ENCODE results near the gene CAMTA2.

Gene CAMTA2

GRCh38 chr17:5000237-5000639 lies 12.8 kb upstream of the CAMTA2 start:
- no peak for DNase-seq

- no peak for DNase-seq
Measured at GRCh38 chr17:4999430-5000093, 12.1 kb upstream of the CAMTA2 start.

GRCh38 chr17:4998732-4999429 lies 11.4 kb upstream of the CAMTA2 start:
- DNase-seq = no peak

- peak; percentile 51 for DNase-seq
Measured at GRCh38 chr17:4998027-4998731, 10.7 kb upstream of the CAMTA2 start.

- DNase-seq = peak; percentile 91
Measured at GRCh38 chr17:4997302-4998026, 10.0 kb upstream of the CAMTA2 start, which contains the start of the genes INCA1 and KIF1C. INCA1 (minus strand) TSS chr17:4997522; CDS start chr17:4994437, 3,085 bp downstream. KIF1C (plus strand) TSS chr17:4997950; CDS start chr17:5000247, 2,297 bp downstream.

GRCh38 chr17:4994081-4994595 lies 6.7 kb upstream of the CAMTA2 start:
- DNase-seq = no peak

GRCh38 chr17:4987767-4988567 lies 492 bp upstream of the CAMTA2 start:
- DNase-seq = no peak

GRCh38 chr17:4986403-4986802 lies 1.1 kb downstream of the CAMTA2 start:
- DNase-seq = no peak

- DNase-seq = no peak
Measured at GRCh38 chr17:4982305-4982704, 5.2 kb downstream of the CAMTA2 start.

GRCh38 chr17:4980644-4981216 lies 6.7 kb downstream of the CAMTA2 start:
- no peak for DNase-seq

- no peak for DNase-seq
Measured at GRCh38 chr17:4978726-4979125, 8.7 kb downstream of the CAMTA2 start.

- DNase-seq = no peak
Measured at GRCh38 chr17:4974115-4974670, 13.3 kb downstream of the CAMTA2 start.

- DNase-seq = no peak
Measured at GRCh38 chr17:4973256-4974114, 14.0 kb downstream of the CAMTA2 start.

- DNase-seq = no peak
Measured at GRCh38 chr17:4972752-4973151, 14.7 kb downstream of the CAMTA2 start.

GRCh38 chr17:4972322-4972721 lies 15.2 kb downstream of the CAMTA2 start:
- DNase-seq = no peak

GRCh38 chr17:4971826-4972225 lies 15.6 kb downstream of the CAMTA2 start:
- no peak for DNase-seq

GRCh38 chr17:4970273-4970672 lies 17.2 kb downstream of the CAMTA2 start:
- DNase-seq = no peak

- peak; percentile 38 for DNase-seq
Measured at GRCh38 chr17:4969551-4970173, 17.8 kb downstream of the CAMTA2 start.

GRCh38 chr17:4969047-4969550 lies 18.4 kb downstream of the CAMTA2 start:
- DNase-seq = peak; percentile 62
